H1 (cell line): ENCODE results near the gene FAM174B. TPM values are rescaled to one million over a fixed set of nuclear protein-coding genes. Genes with fewer than 3 reads are reported as not detected.

Experiments used
- CTCF ChIA-PET: fragments of 300-600 bp; sonication (Branson Sonifier 250); formaldehyde crosslinking; loops from one replicate; lab custom pipeline; 2021; ENCODE audit not compliant: partially characterized antibody; lab: Charles Lee
- POLR2A ChIA-PET: fragments of 300-600 bp; sonication (Branson Sonifier 250); formaldehyde crosslinking; loops from one replicate; lab custom pipeline; 2021; ENCODE audit warnings: inconsistent platforms; ENCODE audit not compliant: partially characterized antibody; lab: Charles Lee
- DNase-seq, 2 experiments: peaks; one replicate each; pipeline versions ENCODE4 v3.0.0 to v3.0.0-alpha.2; 2010 to 2022; ENCODE audit warnings: low spot score in 2 of 2, low read depth in 1 of 2, mixed read lengths in 1 of 2
- FAIRE-seq: peaks from 2 replicates; lab custom pipeline; 2011; peaks lifted over from hg19 to GRCh38; lab: Jason Lieb, UNC
- H2AFZ ChIP-seq: 2 replicates; pipeline ENCODE4 v1.8.1; 2012; ENCODE audit warnings: low read length, inconsistent platforms
- H2AK5ac ChIP-seq: 2 replicates; pipeline ENCODE4 v1.6.1; 2013; ENCODE audit warnings: low read depth, low read length
- H2BK120ac ChIP-seq: replicated peaks from 2 replicates; pipeline ENCODE3; 2013; ENCODE audit warnings: low read depth, low read length, inconsistent platforms
- H2BK12ac ChIP-seq: 2 replicates; pipeline ENCODE4 v1.6.1; 2013; ENCODE audit warnings: low read depth, low read length
- H2BK15ac ChIP-seq: 2 replicates; pipeline ENCODE4 v1.6.1; 2013; ENCODE audit warnings: low read length
- H2BK20ac ChIP-seq: 2 replicates; pipeline ENCODE4 v1.6.1; 2013; ENCODE audit warnings: low read length
- H2BK5ac ChIP-seq: 2 replicates; pipeline ENCODE4 v1.6.1; 2013; ENCODE audit warnings: low read depth, low read length
- H3K14ac ChIP-seq: 2 replicates; pipeline ENCODE4 v1.6.1; 2013; ENCODE audit warnings: inconsistent platforms; ENCODE audit not compliant: insufficient read length
- H3K18ac ChIP-seq: 2 replicates; pipeline ENCODE4 v1.6.1; 2013; ENCODE audit warnings: low read length; ENCODE audit errors: extremely low read depth
- H3K23ac ChIP-seq: 2 replicates; pipeline ENCODE4 v1.6.1; 2013; ENCODE audit warnings: inconsistent platforms; ENCODE audit not compliant: insufficient read length
- H3K23me2 ChIP-seq: 2 replicates; pipeline ENCODE4 v1.6.1; 2013; ENCODE audit warnings: low read depth, low read length
- H3K27ac ChIP-seq: 2 replicates; pipeline ENCODE4 v1.6.1; 2011; ENCODE audit warnings: low read depth, low read length, inconsistent platforms
- H3K27me3 ChIP-seq, 4 experiments: replicated peaks in 1 of 4; 1 replicate in 1 of 4; 2 replicates in 3 of 4; pipeline versions ENCODE4 v1.6.1 to v1.8.1; 2011 to 2013; ENCODE audit warnings: low read length in 3 of 4, mild to moderate bottlenecking in 3 of 4, inconsistent platforms in 2 of 4, mixed read lengths in 2 of 4, moderate library complexity in 1 of 4; ENCODE audit not compliant: control insufficient read depth in 3 of 4, insufficient read depth in 3 of 4; ENCODE audit errors: extremely low read depth in 1 of 4
- H3K36me3 ChIP-seq, 4 experiments: 2 replicates each; pipeline versions ENCODE4 v1.6.1 to v1.8.1; 2011 to 2013; ENCODE audit warnings: mild to moderate bottlenecking in 4 of 4, low read length in 3 of 4, moderate library complexity in 2 of 4, control low read depth in 1 of 4, inconsistent platforms in 1 of 4; ENCODE audit not compliant: insufficient read depth in 4 of 4, control insufficient read depth in 2 of 4
- H3K4ac ChIP-seq: replicated peaks from 2 replicates; pipeline ENCODE3; 2013; ENCODE audit warnings: low read length, low read depth, mixed read lengths, inconsistent platforms; ENCODE audit not compliant: insufficient read length
- H3K4me1 ChIP-seq, 4 experiments: replicated peaks in 1 of 4; 1 replicate in 1 of 4; 2 replicates in 3 of 4; pipeline versions ENCODE4 v1.6.1 to v1.8.1; 2011 to 2013; ENCODE audit warnings: low read length in 3 of 4, inconsistent platforms in 2 of 4, mixed read lengths in 1 of 4; ENCODE audit not compliant: insufficient read depth in 4 of 4, control insufficient read depth in 3 of 4
- H3K4me2 ChIP-seq, 2 experiments: 2 replicates each; pipeline versions ENCODE4 v1.6.1 to v1.8.1; 2011 to 2013; ENCODE audit warnings: low read depth in 2 of 2, low read length in 2 of 2, control low read depth in 1 of 2, inconsistent platforms in 1 of 2, mild to moderate bottlenecking in 1 of 2; ENCODE audit not compliant: insufficient read depth in 1 of 2
- H3K4me3 ChIP-seq, 4 experiments: fragments of 200-600, 300-600 bp in 1 of 4; sonication (generic), shearing (Covaris generic), sonication (Bioruptor Twin) in 1 of 4; 2 replicates each; pipeline versions ENCODE4 v1.5.1 to v1.8.1; 2011 to 2016; ENCODE audit warnings: low read length in 4 of 4, low read depth in 3 of 4, control low read depth in 2 of 4, inconsistent platforms in 2 of 4, mild to moderate bottlenecking in 2 of 4, mixed read lengths in 1 of 4, moderate library complexity in 1 of 4; ENCODE audit not compliant: insufficient read depth in 2 of 4; ENCODE audit errors: extremely low read depth in 1 of 4
- H3K56ac ChIP-seq: replicated peaks from 2 replicates; pipeline ENCODE3; 2013; ENCODE audit warnings: low read depth, mild to moderate bottlenecking, mixed read lengths, low read length, inconsistent platforms; ENCODE audit not compliant: insufficient read length
- H3K79me1 ChIP-seq: 2 replicates; pipeline ENCODE4 v1.6.1; 2013; ENCODE audit warnings: low read depth, low read length, control low read depth
- H3K79me2 ChIP-seq, 2 experiments: 2 replicates each; pipeline versions ENCODE4 v1.6.1 to v1.8.1; 2012 to 2013; ENCODE audit warnings: low read length in 2 of 2, mild to moderate bottlenecking in 2 of 2, inconsistent platforms in 1 of 2; ENCODE audit not compliant: insufficient read depth in 2 of 2, control insufficient read depth in 1 of 2
- H3K9ac ChIP-seq, 4 experiments: replicated peaks in 1 of 4; 1 replicate in 1 of 4; 2 replicates in 3 of 4; pipeline versions ENCODE4 v1.6.1 to v1.8.1; 2011 to 2013; ENCODE audit warnings: low read depth in 3 of 4, low read length in 3 of 4, control low read depth in 2 of 4, mild to moderate bottlenecking in 2 of 4, moderate library complexity in 2 of 4, inconsistent platforms in 1 of 4; ENCODE audit errors: extremely low read depth in 1 of 4
- H3K9me3 ChIP-seq, 2 experiments: 2 replicates each; pipeline versions ENCODE4 v1.6.1 to v1.8.1; 2012 to 2013; ENCODE audit warnings: mild to moderate bottlenecking in 2 of 2, moderate library complexity in 2 of 2, control low read depth in 1 of 2, inconsistent platforms in 1 of 2, low read depth in 1 of 2, low read length in 1 of 2, mixed read lengths in 1 of 2; ENCODE audit not compliant: insufficient read depth in 2 of 2
- H4K20me1 ChIP-seq, 2 experiments: replicated peaks in 1 of 2; 2 replicates each; pipeline versions ENCODE3 to v1.8.1; 2011 to 2013; ENCODE audit warnings: inconsistent platforms in 2 of 2, low read length in 2 of 2, mild to moderate bottlenecking in 1 of 2; ENCODE audit not compliant: insufficient read depth in 2 of 2, control insufficient read depth in 1 of 2
- H4K5ac ChIP-seq: 2 replicates; pipeline ENCODE4 v1.6.1; 2013; ENCODE audit warnings: low read length, low read depth, mixed read lengths, inconsistent platforms; ENCODE audit not compliant: insufficient read length
- H4K8ac ChIP-seq: 2 replicates; pipeline ENCODE4 v1.8.0; 2013; ENCODE audit warnings: mild to moderate bottlenecking, moderate library complexity, low read length, inconsistent platforms; ENCODE audit not compliant: insufficient read depth; ENCODE audit errors: extremely low read depth
- H4K91ac ChIP-seq: replicated peaks from 2 replicates; pipeline ENCODE3; 2013; ENCODE audit warnings: low read length, mixed read lengths, inconsistent platforms; ENCODE audit not compliant: insufficient read length
- ATF2 ChIP-seq: IDR thresholded peaks from 2 replicates; pipeline ENCODE4 v1.6.1; 2012; ENCODE audit warnings: low read length, inconsistent platforms
- CBX8 ChIP-seq: fragments of 300-800, 300-1000 bp; sonication (generic); IDR thresholded peaks from 2 replicates; pipeline ENCODE4 v1.7.1; 2016; ENCODE audit warnings: low read depth, low read length, borderline replicate concordance
- CEBPB ChIP-seq: IDR thresholded peaks from 2 replicates; pipeline ENCODE4 v1.6.1; 2012; ENCODE audit warnings: low read depth, low read length
- FOSL1 ChIP-seq: IDR thresholded peaks from 2 replicates; pipeline ENCODE4 v1.6.1; 2011; ENCODE audit warnings: mild to moderate bottlenecking, low read depth, low read length, moderate library complexity; ENCODE audit not compliant: insufficient read depth
- MAX ChIP-seq: IDR thresholded peaks from 2 replicates; pipeline ENCODE4 v1.6.1; 2012; ENCODE audit warnings: inconsistent platforms
- POLR2A ChIP-seq, 2 experiments: IDR thresholded peaks; 1 replicate in 1 of 2; 2 replicates in 1 of 2; pipeline ENCODE4 v1.6.1; 2011; ENCODE audit warnings: low read depth in 2 of 2, low read length in 2 of 2, mild to moderate bottlenecking in 2 of 2; ENCODE audit errors: control extremely low read depth in 1 of 2
- SUZ12 ChIP-seq: fragments of 200-600 bp; sonication (generic); IDR thresholded peaks from 2 replicates; pipeline ENCODE4 v1.6.1; 2012; ENCODE audit warnings: mild to moderate bottlenecking, inconsistent platforms, low read length, moderate library complexity, mixed read lengths
- TCF12 ChIP-seq: IDR thresholded peaks from 2 replicates; pipeline ENCODE4 v1.6.1; 2011; ENCODE audit warnings: low read depth, mild to moderate bottlenecking, low read length
- WGBS, 2 experiments: shearing (Covaris generic) in 1 of 2; methylation state at CpG; one replicate each; pipeline versions ENCODE4 v1.1.6 to v1.1.7; 2013 to 2015; ENCODE audit warnings: low lambda C conversion rate in 2 of 2, mixed read lengths in 2 of 2, inconsistent platforms in 1 of 2, low coverage in 1 of 2, missing lambda C conversion rate in 1 of 2; ENCODE audit not compliant: insufficient replicate concordance in 2 of 2, insufficient coverage in 1 of 2, insufficient read length in 1 of 2; ENCODE audit errors: extremely low coverage in 1 of 2, missing lambda C conversion rate in 1 of 2; 5-methylcytosine and 5-hydroxymethylcytosine counted together
- polyA plus RNA-seq, 7 experiments: library from polyadenylated mRNA; depleted of rRNA in 3 of 7; stranded (reverse) in 5 of 7; unstranded in 2 of 7; fragments of >200 nt in 5 of 7; fragments of 200-250 nt in 2 of 7; gene quantifications; 1 replicate in 5 of 7; 2 replicates in 1 of 7; 4 replicates in 1 of 7; pipeline versions ENCODE4 v1.2.1 to v1.2.3, GENCODE V29; 2011 to 2013; ENCODE audit warnings: missing spikeins in 2 of 7, mixed read lengths in 2 of 7
- total RNA-seq: library from RNA; stranded (reverse); fragmentation: NEBNext Ultra II Directional; extraction: Animal tissue kit (Norgen Biotek cat#: 25700); gene quantifications from 2 replicates; pipeline ENCODE4 v1.2.1, GENCODE V29; 2021

Gene FAM174B
- total and polyA plus RNA-seq, 2 of the 8 experiments (the other 6 are each of a cell fraction or from before 2014, with no cell fraction given) = 9.3 to 35.2 TPM

- ChIA-PET POLR2A (interaction anchor here (0.7 to 1.2 kb wide), 2 partner anchors 14 to 18 kb away, joined by 3 to 5 read pairs; no protein-coding TSS in a partner anchor), CTCF (interaction anchor here (0.7 to 1.6 kb wide), 2 partner anchors 52 to 129 kb away, joined by 3 to 7 read pairs; no protein-coding TSS in a partner anchor)
- no peak overlapping the region for H2BK120ac ChIP-seq
- no peak overlapping the region for H3K9ac ChIP-seq
- peak overlapping the region; percentile 72 for H4K91ac ChIP-seq
- H2BK15ac ChIP-seq = 0 out of 2 replicates have a peak overlapping the region, but pooled peaks have one; percentile 25
- no peak overlapping the region for H3K23ac ChIP-seq
- 86% methylated on average over 2 of the region's 2 CpGs; no CpG with 5 or more reads in 1 of the 2 experiments for WGBS, 2 experiments
- H3K56ac ChIP-seq = no peak overlapping the region
- no peak overlapping the region for H3K4me3 ChIP-seq
- no peak overlapping the region for H4K5ac ChIP-seq
- DNase-seq (no peak), FAIRE-seq (no peak)
- no peak overlapping the region for H3K4me2 ChIP-seq
- no peak overlapping the region for H2AFZ ChIP-seq
- H3K4me1 ChIP-seq = peaks cover 10 to 32% (median 21%) of the 10 kb centered on the region in 4 experiments
- peaks cover 1% of the 10 kb centered on the region for H3K79me1 ChIP-seq
- no peak overlapping the region for H3K18ac ChIP-seq
- no peak overlapping the region for H3K14ac ChIP-seq
- no peak overlapping the region for H2BK20ac ChIP-seq
- no peaks in the 10 kb centered on the region for H3K9me3 ChIP-seq
- H3K79me2 ChIP-seq = peaks cover 0 to 40% of the 10 kb centered on the region in 2 experiments; a peak in 3 of 4 replicates
- H4K20me1 ChIP-seq = no peaks in the 10 kb centered on the region
- peaks cover 0 to 3% (median 2%) of the 10 kb centered on the region in 4 experiments; a peak in 3 of 7 replicates for H3K27me3 ChIP-seq
- peaks cover 3% of the 10 kb centered on the region; the same call in 1 of the 2 replicates for H3K23me2 ChIP-seq
- no peak overlapping the region for H3K27ac ChIP-seq
- H3K36me3 ChIP-seq = peaks cover 0 to 2% (median under 1%) of the 10 kb centered on the region in 4 experiments; a peak in 2 of 8 replicates
- H3K4ac ChIP-seq = no peak overlapping the region
- H2BK12ac ChIP-seq = no peak overlapping the region
- 0 out of 2 replicates have a peak overlapping the region, but pooled peaks have one; percentile 13 for H2BK5ac ChIP-seq
- TF ChIP-seq FOSL1 = no peak
- no peak for TF ChIP-seq POLR2A (IDR thresholded peaks at IDR 0.05; ENCODE audit: control extremely low read depth in 1 of 2, low read depth in 2 of 2, low read length in 2 of 2)
- TF ChIP-seq CEBPB = no peak
- no peak for TF ChIP-seq TCF12
- no peak for TF ChIP-seq MAX
- no peak for TF ChIP-seq ATF2
- no peak for TF ChIP-seq SUZ12
- TF ChIP-seq CBX8 = no peak
- H4K8ac ChIP-seq = no peak overlapping the region
- H2AK5ac ChIP-seq = no peak overlapping the region
Observed at GRCh38 chr15:92650966-92651365, 4.6 kb downstream of the FAM174B start.
